Lung (tissue), 12 donors: ENCODE measurements around the gene COX7B. TPM values are rescaled to one million over a fixed set of nuclear protein-coding genes. Genes with fewer than 3 reads are reported as not detected.

Source experiments
- ATAC-seq: fragments of 200-7000 bp; cut with Tn5 transposase; one replicate; pipeline ENCODE4 v1.9.1; 2020; ENCODE audit warnings: moderate number of reproducible peaks; ENCODE audit not compliant: insufficient read depth, low FRiP score
- DNase-seq, 3 donors: peaks; one replicate each; pipeline ENCODE4 v3.0.0-alpha.2; 2013 to 2017
- H3K27ac ChIP-seq, 2 donors: one replicate each; pipeline ENCODE4 v1.5.1; 2013; ENCODE audit warnings: mild to moderate bottlenecking in 2 of 2, moderate library complexity in 2 of 2, control low read depth in 1 of 2, inconsistent platforms in 1 of 2, low read depth in 1 of 2, low read length in 1 of 2
- H3K27me3 ChIP-seq, 3 donors: one replicate each; pipeline ENCODE4 v1.5.1; 2013; ENCODE audit warnings: low read length in 2 of 3; ENCODE audit not compliant: control insufficient read depth in 3 of 3, insufficient read depth in 3 of 3
- H3K36me3 ChIP-seq, 4 donors: one replicate each; pipeline ENCODE4 v1.5.1; 2013; ENCODE audit warnings: low read length in 4 of 4, mild to moderate bottlenecking in 1 of 4, moderate library complexity in 1 of 4; ENCODE audit not compliant: control insufficient read depth in 4 of 4, insufficient read depth in 4 of 4
- H3K4me1 ChIP-seq, 5 donors: one replicate each; pipeline ENCODE4 v1.5.1; 2013; ENCODE audit warnings: low read length in 5 of 5, mild to moderate bottlenecking in 2 of 5, moderate library complexity in 1 of 5; ENCODE audit not compliant: control insufficient read depth in 5 of 5, insufficient read depth in 5 of 5
- H3K4me3 ChIP-seq: one replicate; pipeline ENCODE4 v1.5.1; 2013; ENCODE audit warnings: mild to moderate bottlenecking, control low read depth, moderate library complexity
- H3K9ac ChIP-seq, 2 donors: one replicate each; pipeline ENCODE4 v1.5.1; 2013; ENCODE audit warnings: low read length in 2 of 2, control low read depth in 1 of 2; ENCODE audit not compliant: insufficient read depth in 1 of 2
- H3K9me3 ChIP-seq, 4 donors: one replicate each; pipeline ENCODE4 v1.5.1; 2013; ENCODE audit warnings: low read length in 3 of 4, mild to moderate bottlenecking in 1 of 4, moderate library complexity in 1 of 4; ENCODE audit not compliant: control insufficient read depth in 4 of 4, insufficient read depth in 3 of 4
- WGBS, 2 donors: extraction: QIAGEN DNeasy Blood & Tissue Kit; methylation state at CpG; one replicate each; pipeline ENCODE4 v1.1.7; 2013; 5-methylcytosine and 5-hydroxymethylcytosine counted together
- polyA plus RNA-seq, 2 donors: library from polyadenylated mRNA; stranded (reverse); fragments of 200-250 nt; gene quantifications; one replicate each; pipeline ENCODE4 v1.2.1, GENCODE V29; 2013
- total RNA-seq, 2 donors: library from RNA; depleted of rRNA in 1 of 2; stranded (reverse); fragments of >200 nt in 1 of 2; gene quantifications; one replicate each; pipeline ENCODE4 v1.2.1, GENCODE V29; 2014 to 2021
- TF ChIP-seq, protein P1 (sequence below): IDR thresholded peaks from 2 replicates; pipeline ENCODE4 v1.5.1; 2012; ENCODE audit warnings: mild to moderate bottlenecking; ENCODE audit errors: control extremely low read depth, extremely low read depth
- donor health status: control.
- donor health status: control.
- donor health status: Bipolar disorder and iron deficiency.
- donor health status: healthy.
- donor health status: DM: yes; HTN: yes; CAD: no.

COX7B gene
- total and polyA plus RNA-seq, 4 donors = 141 to 1,269 (median 350) TPM

DNA sequence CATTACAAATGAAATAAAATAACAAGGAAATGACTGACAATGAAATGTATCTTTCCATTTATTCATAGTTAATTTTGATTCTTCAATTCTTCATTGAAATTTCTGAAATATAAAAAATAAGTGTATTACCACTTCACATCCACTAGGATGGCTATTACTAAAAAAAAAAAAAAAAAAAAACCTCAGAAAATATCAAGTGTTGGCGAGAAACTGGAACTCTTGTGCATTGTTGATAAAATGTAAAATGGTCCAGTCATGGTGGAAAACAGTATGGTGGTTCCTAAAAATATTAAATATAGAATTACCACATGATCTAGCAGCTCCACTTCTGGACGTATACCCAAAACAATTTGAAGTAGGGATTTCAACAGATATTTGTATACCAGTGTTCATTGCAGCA lies 47.3 kb downstream of the COX7B start:
- no peaks in the 10 kb centered on the region for H3K9me3 ChIP-seq
- no peak for ATAC-seq
- no peaks in the 10 kb centered on the region for H3K4me1 ChIP-seq
- DNase-seq = no peak
- 79 to 81% methylated on average over 2 of the region's 2 CpGs for WGBS, 2 donors
- no peaks in the 10 kb centered on the region for H3K36me3 ChIP-seq
- H3K27me3 ChIP-seq = no peaks in the 10 kb centered on the region
- H3K4me3 ChIP-seq = no peak overlapping the region
- H3K9ac ChIP-seq = no peak overlapping the region
- TF ChIP-seq, protein P1, sequence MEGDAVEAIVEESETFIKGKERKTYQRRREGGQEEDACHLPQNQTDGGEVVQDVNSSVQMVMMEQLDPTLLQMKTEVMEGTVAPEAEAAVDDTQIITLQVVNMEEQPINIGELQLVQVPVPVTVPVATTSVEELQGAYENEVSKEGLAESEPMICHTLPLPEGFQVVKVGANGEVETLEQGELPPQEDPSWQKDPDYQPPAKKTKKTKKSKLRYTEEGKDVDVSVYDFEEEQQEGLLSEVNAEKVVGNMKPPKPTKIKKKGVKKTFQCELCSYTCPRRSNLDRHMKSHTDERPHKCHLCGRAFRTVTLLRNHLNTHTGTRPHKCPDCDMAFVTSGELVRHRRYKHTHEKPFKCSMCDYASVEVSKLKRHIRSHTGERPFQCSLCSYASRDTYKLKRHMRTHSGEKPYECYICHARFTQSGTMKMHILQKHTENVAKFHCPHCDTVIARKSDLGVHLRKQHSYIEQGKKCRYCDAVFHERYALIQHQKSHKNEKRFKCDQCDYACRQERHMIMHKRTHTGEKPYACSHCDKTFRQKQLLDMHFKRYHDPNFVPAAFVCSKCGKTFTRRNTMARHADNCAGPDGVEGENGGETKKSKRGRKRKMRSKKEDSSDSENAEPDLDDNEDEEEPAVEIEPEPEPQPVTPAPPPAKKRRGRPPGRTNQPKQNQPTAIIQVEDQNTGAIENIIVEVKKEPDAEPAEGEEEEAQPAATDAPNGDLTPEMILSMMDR = no peak
- H3K27ac ChIP-seq = no peak overlapping the region

DNA sequence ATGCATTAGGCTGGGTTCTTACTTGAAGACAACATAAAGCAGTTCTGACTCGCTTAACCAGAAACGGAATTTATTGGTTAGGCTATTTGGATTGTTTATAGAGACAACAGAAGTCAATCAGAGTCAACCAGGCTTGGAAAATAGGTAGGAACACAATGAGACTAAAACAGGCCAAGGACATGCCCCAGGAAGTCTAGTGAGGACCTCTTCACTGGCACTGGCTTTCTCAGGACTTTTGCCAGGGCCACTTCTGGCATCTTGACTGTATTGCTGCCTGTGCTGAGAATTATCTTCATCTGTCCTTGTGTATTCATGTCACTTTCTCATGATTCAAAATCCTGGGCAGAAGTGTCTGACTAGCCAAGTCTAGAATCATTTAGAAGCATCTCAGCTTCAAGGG lies 50.6 kb downstream of the COX7B start:
- H3K4me1 ChIP-seq = peaks cover 0 to 4% (median 0%) of the 10 kb centered on the region in 5 donors
- DNase-seq (no peak), ATAC-seq (no peak)
- no peak overlapping the region for H3K9ac ChIP-seq
- H3K9me3 ChIP-seq = no peaks in the 10 kb centered on the region
- 62 to 92% methylated on average over 2 of the region's 2 CpGs for WGBS, 2 donors
- H3K36me3 ChIP-seq = no peaks in the 10 kb centered on the region
- no peak overlapping the region for H3K27ac ChIP-seq
- H3K27me3 ChIP-seq = no peaks in the 10 kb centered on the region
- no peak overlapping the region for H3K4me3 ChIP-seq
- TF ChIP-seq, protein P1 = no peak

DNA sequence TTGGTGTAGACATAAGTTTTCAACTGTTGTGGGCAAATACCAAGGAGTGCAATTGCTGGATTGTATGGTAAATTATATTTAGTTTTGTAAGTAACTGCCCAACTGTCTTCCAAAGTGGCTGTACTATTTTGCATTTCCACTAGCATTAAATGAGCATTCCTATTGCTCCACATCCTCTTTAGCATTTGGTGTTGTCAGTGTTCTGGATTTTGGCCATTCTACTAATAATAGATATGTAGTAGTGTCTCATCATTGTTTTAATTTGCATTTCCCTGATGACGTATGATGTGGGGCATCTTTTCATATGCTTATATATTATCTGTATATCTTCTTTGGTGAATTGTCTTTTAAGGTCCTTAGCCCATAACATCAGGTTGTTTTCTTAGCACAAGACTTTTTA lies 52.9 kb downstream of the COX7B start:
- Histone ChIP-seq H3K9me3 (peaks cover 0 to 4% (median 0%) of the 10 kb centered on the region in 4 donors), H3K27me3 (no peaks in the 10 kb centered on the region), H3K36me3 (no peaks in the 10 kb centered on the region), H3K9ac (no peak overlapping the region), H3K27ac (no peak overlapping the region), H3K4me1 (peaks cover 0 to 4% (median 0%) of the 10 kb centered on the region in 5 donors), H3K4me3 (no peak overlapping the region)
- DNase-seq (no peak), ATAC-seq (no peak)
- TF ChIP-seq, protein P1 = no peak
- 50 to 75% methylated on average over 1 of the region's 1 CpG for WGBS, 2 donors

DNA sequence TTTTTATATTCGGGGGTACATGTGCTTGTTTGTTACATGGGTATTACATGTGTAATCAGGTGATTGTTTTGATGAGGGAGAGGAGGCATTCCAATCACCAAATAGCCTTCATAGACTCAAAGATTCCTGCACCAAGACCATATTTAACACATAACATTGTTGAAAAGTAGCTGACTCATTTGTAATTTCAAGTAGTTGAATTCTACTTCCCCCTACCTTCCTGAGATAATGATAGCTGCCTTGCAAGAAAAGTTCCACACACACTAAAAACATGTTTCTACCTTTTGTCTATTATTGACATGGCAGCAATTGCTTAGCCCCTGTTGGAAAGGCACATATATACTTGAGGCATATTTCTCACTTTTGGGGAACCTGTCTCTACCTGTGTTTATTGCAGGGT lies 54.0 kb downstream of the COX7B start:
- no peak overlapping the region for H3K4me3 ChIP-seq
- ATAC-seq (no peak), DNase-seq (no peak)
- H3K36me3 ChIP-seq = no peaks in the 10 kb centered on the region
- no peaks in the 10 kb centered on the region for H3K27me3 ChIP-seq
- peaks cover 0 to 4% (median 0%) of the 10 kb centered on the region in 5 donors for H3K4me1 ChIP-seq
- WGBS, 2 donors = 41 to 55% methylated on average over 1 of the region's 1 CpG
- no peak overlapping the region for H3K27ac ChIP-seq
- peaks cover 0 to 4% (median 0%) of the 10 kb centered on the region in 4 donors for H3K9me3 ChIP-seq
- H3K9ac ChIP-seq = no peak overlapping the region
- TF ChIP-seq, protein P1 = no peak
